Stomach (tissue), 4 donors: ENCODE measurements around the gene ELF5.

Experiments
- CTCF ChIP-seq, 7 experiments: fragments of 450-650 bp in 4 of 7; fragments of 200-600 bp in 3 of 7; sonication (generic) in 3 of 7; IDR thresholded peaks; one replicate each; pipeline ENCODE4 v1.5.1; 2016 to 2019; ENCODE audit warnings: antibody characterized with exemption in 7 of 7, control low read depth in 2 of 7, mild to moderate bottlenecking in 1 of 7
- EP300 ChIP-seq: sonication (generic); formaldehyde crosslinking; IDR thresholded peaks from one replicate; pipeline ENCODE4 v1.6.1; 2017; ENCODE audit warnings: antibody characterized with exemption
- POLR2A ChIP-seq, 4 donors: fragments of 450-650 bp; IDR thresholded peaks; one replicate each; pipeline ENCODE4 v1.6.1; 2016; ENCODE audit warnings: antibody characterized with exemption in 4 of 4, control low read depth in 2 of 4, mild to moderate bottlenecking in 1 of 4, moderate library complexity in 1 of 4
- POLR2AphosphoS5 ChIP-seq, 3 donors: sonication (generic); formaldehyde crosslinking; IDR thresholded peaks; one replicate each; pipeline ENCODE4 v1.6.1; 2016; ENCODE audit warnings: antibody characterized with exemption in 3 of 3

GRCh38 chr11:34558211-34558610 is 44.6 kb upstream of the ELF5 start:
- TF ChIP-seq POLR2A (IDR thresholded peaks at IDR 0.05), result no peak
- TF ChIP-seq CTCF (IDR thresholded peaks at IDR 0.05), result no peak
- no peak for TF ChIP-seq POLR2AphosphoS5 (IDR thresholded peaks at IDR 0.05)
- TF ChIP-seq EP300, result no peak
